A549 treated with GW870086 at 1 μM for 4 hours (cell line): ENCODE results near the gene NRAS. TPM values are rescaled to one million over a fixed set of nuclear protein-coding genes. Genes with fewer than 3 reads are reported as not detected.

Experiments used
- total RNA-seq: library from RNA; stranded (reverse); fragments of 200-300 nt; extraction: Qiagen RNA extraction; gene quantifications from 5 replicates; pipeline ENCODE4 v1.2.3, GENCODE V29; 2022; ENCODE audit warnings: low read depth

The NRAS gene
- 22.3 to 33.8 TPM (median 31.0 TPM) in 5 replicates for total RNA-seq

DNA sequence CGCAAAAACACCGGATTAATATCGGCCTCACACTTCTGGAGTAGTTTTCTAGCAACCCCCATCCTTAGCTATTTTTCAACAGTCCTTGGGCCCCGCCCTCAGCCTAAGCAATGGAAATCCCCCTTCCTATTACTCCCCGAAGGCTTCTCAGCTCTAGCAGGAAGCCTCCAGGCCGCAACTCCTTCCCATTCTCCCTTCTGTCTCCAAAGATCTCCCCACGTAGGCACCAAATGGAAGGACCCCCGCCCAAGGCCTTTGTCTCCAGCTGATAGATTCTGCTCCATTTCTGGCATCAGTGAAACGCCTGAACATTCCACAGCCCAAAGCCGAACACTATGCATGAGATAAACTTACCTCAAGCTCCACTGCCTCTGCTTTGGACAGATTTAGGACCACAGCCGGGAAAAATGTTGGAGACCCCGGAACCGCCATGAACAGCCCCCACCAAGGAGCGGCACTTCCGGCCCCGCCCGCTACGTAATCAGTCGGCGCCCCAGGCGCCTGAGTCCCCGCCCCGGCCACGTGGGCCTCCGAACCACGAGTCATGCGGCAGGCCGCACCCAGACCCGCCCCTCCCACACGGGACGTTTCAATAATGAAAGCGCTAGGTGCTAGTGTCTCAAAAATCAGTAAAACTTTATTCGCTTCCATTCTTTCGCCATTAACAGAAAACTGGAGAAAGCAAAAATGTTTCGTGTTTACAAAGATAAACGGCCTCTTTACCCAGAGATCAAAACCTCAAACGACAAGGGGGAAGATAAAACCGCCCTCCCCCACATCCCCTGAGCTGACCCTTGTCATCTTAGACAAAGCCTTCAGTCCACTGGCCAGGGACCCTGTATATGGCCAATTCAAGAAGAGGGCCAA lies at the start of gene NRAS:
Gene NRAS, minus strand, starts transcription at position 468 of the 867 bp plus-strand sequence. CDS start 611 bp downstream, outside the sequence.

DNA sequence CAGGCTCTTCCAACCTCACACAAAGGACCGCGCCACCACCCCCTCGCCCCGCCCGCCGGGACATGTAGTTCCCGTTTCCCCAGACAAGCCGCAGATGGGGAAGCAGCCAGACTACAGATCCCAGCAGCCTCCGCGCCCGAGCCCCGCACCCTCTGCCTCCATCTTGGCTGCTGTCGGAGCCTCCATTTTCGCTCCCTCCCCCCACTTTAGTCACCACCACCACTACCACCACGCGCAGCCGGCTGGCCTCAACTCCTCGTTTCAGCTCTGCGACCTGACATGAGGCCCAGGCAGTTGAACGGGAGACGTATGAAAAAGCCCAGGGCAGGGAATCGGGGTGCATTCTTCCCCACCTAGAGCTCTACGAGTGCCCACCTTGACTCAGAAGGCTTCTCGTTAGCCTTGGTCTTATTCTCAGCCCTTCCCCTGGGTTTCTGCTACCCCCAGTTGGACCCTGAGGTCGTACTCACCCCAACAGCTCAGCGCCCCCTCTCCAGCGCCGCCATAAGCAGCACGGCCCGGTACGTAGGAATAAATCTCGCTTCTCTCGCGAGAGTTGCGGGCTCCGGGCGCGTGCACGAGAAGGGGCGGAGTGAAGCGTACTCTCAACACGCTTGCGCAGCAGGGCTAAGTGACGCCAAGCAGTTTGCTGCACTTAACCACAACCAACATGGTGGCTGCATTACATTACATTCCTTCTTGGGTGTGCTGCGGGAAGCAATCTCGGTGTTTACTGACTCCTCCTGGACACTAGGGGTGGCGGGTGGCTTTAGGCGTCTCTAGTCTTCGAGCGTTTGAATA lies 41.1 kb upstream of the NRAS start, which contains the start of gene CSDE1:
Gene CSDE1, minus strand, starts transcription at position 530 of the 801 bp plus-strand sequence. CDS start 18,094 bp downstream, outside the sequence.

GRCh38 chr1:114695430-114696058 lies 21.0 kb downstream of the NRAS start, which contains the start of gene AMPD1:
Gene AMPD1 (minus strand): TSS chr1:114695546. CDS start chr1:114695471, 75 bp downstream.

GRCh38 chr1:114669562-114670082 lies 46.9 kb downstream of the NRAS start, which contains the start of gene DENND2C:
Gene DENND2C (minus strand): TSS chr1:114670049. CDS start chr1:114625984, 44,065 bp downstream.

Other genes starting within 250 kb of the NRAS start
- gene TRIM33, start 205.6 kb downstream of the NRAS start, total RNA-seq = 6.8 to 14.6 TPM (median 11.3 TPM) in 5 replicates
- 24.8 to 28.2 TPM (median 27.0 TPM) in 5 replicates for gene BCAS2, start 135.2 kb downstream of the NRAS start, total RNA-seq
- gene DENND2C, start 46.7 kb downstream of the NRAS start, total RNA-seq = 0.42 to 0.49 TPM (median 0.46 TPM) in 5 replicates
- gene AMPD1, start 21.2 kb downstream of the NRAS start, total RNA-seq = not detected in 5 replicates
- gene CSDE1, start 41.2 kb upstream of the NRAS start, total RNA-seq = 114 to 150 TPM (median 129 TPM) in 5 replicates
- gene SIKE1, start 63.9 kb upstream of the NRAS start, total RNA-seq = 13.4 to 19.3 TPM (median 18.3 TPM) in 5 replicates
- gene SYCP1, start 138.1 kb upstream of the NRAS start, total RNA-seq = not detected in 5 replicates